Measurements from ENCODE around the gene COL9A2.

Gene COL9A2

DNA sequence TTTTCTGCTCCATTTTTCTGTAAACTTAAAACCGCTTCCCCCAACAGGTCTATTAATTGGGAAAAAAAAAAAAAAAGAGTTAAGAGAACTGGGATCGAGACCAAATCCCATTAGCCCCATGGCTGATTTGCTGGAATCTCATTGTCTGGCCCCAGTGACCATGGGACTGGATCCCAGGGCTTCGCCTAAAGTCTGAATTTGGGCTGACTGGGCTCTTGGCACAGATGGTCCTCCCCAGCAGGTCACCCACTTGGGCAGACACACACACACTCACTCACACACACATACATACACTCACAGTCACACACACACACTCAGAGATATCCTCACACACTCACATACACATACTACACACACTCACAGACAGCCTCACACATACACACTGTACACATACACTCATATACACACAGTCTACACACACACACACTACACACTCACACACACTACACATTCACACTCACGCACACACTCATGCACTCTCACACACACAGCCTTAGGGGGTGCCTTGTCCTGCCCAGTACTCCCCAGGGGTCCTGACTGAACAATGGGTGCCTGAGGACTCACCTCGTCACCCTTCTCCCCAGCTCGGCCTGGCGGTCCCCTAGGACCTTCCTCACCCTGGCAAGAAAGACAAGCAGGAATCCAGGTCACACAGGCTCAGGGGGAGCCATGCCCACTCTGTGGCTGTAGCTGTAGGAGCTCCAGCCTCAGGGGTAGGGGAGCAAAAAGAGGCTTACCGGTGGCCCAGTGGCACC lies 7.5 kb downstream of the COL9A2 start:
- Histone ChIP-seq H3K4me3 (replicated peaks; ENCODE audit: insufficient read depth, low read length) (no peak overlapping the region), H3K27me3 (ENCODE audit: insufficient read depth, poor library complexity, severe bottlenecking) (no peaks in the 10 kb centered on the region), H3K27ac (replicated peaks) (no peak overlapping the region)
- no peak for TF ChIP-seq POLR2AphosphoS5 (IDR thresholded peaks at IDR 0.05; ENCODE audit: low read depth)
- TF ChIP-seq GABPA (IDR thresholded peaks at IDR 0.05; ENCODE audit: low read depth), result no peak
- no peak for TF ChIP-seq REST (IDR thresholded peaks at IDR 0.05; ENCODE audit: insufficient replicate concordance, low read depth)
- TF ChIP-seq CTCF (IDR thresholded peaks at IDR 0.05; ENCODE audit: insufficient read depth, low read length), result no peak
- TF ChIP-seq SPI1 (IDR thresholded peaks at IDR 0.05; ENCODE audit: borderline replicate concordance, low read depth), result no peak
- DNase-seq (ENCODE audit: low read depth in 1 of 2, low spot score in 1 of 2), result no peak

DNA sequence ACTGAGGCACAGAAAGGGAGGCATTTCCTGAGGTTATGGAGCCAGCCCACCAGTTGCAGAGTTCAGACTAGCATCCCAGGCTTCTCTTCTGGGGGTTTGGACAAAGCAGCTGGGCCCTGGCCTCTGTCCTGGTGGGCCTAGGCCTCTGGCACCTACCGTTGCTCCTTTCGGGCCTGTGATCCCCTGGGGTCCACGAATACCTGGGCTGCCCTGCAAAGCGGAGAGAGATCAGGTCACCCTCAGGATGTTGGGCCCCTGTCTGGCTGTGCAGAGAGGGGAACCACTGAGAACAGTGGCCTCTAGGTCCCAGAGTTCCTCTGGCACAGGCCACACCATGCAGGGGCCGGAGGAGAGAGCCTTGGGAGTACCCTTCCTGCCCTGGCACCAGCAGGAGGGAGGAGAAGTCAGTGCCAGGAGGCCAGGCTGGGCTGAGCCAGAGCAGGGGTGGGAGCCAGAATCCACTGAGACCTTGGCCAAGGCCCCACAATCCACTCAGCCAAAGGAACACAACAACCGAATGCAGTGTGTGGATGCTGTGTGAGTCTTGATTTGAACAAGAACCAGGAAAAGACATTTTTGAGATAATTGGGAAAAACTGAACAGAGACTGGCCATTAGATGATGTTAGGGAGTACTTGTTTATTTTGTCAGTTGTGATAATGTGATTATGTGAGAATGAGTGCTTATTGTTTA lies 8.9 kb downstream of the COL9A2 start:
- Histone ChIP-seq H3K27ac (replicated peaks) (no peak overlapping the region), H3K27me3 (ENCODE audit: insufficient read depth, poor library complexity, severe bottlenecking) (no peaks in the 10 kb centered on the region), H3K4me3 (replicated peaks; ENCODE audit: insufficient read depth, low read length) (no peak overlapping the region)
- TF ChIP-seq REST (IDR thresholded peaks at IDR 0.05; ENCODE audit: insufficient replicate concordance, low read depth), result no peak
- no peak for TF ChIP-seq SPI1 (IDR thresholded peaks at IDR 0.05; ENCODE audit: borderline replicate concordance, low read depth)
- no peak for TF ChIP-seq POLR2AphosphoS5 (IDR thresholded peaks at IDR 0.05; ENCODE audit: low read depth)
- no peak for TF ChIP-seq CTCF (IDR thresholded peaks at IDR 0.05; ENCODE audit: insufficient read depth, low read length)
- no peak for TF ChIP-seq GABPA (IDR thresholded peaks at IDR 0.05; ENCODE audit: low read depth)
- DNase-seq (ENCODE audit: low read depth in 1 of 2, low spot score in 1 of 2), result no peak

DNA sequence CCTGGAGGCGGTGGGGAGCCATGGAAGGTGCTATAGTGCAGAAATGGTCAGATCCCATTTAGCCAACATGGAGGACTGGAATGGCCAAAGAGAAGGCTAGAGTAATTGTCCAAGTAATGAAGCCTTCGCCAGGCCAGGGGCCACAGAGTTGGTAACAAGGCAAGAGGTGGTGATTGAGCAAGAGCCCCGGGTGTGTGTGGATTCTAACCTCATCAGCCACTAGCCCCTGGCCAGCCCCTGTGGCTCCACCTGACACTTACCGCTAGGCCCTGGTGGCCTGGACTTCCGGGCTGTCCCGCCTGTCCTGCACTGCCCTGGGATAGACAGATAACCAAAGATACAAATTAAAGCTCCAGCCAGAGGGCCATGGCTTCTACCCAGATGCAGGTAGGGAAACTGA lies 9.9 kb downstream of the COL9A2 start:
- TF ChIP-seq CTCF (IDR thresholded peaks at IDR 0.05; ENCODE audit: insufficient read depth, low read length) (no peak), POLR2AphosphoS5 (IDR thresholded peaks at IDR 0.05; ENCODE audit: low read depth) (no peak), SPI1 (IDR thresholded peaks at IDR 0.05; ENCODE audit: borderline replicate concordance, low read depth) (no peak), REST (IDR thresholded peaks at IDR 0.05; ENCODE audit: insufficient replicate concordance, low read depth) (no peak), GABPA (IDR thresholded peaks at IDR 0.05; ENCODE audit: low read depth) (no peak)
- no peak overlapping the region for H3K27ac ChIP-seq (replicated peaks)

More for the DNA sequence above, 9.9 kb downstream of the COL9A2 start:
- Histone ChIP-seq H3K4me3 (replicated peaks; ENCODE audit: insufficient read depth, low read length) (no peak overlapping the region), H3K27me3 (ENCODE audit: insufficient read depth, poor library complexity, severe bottlenecking) (no peaks in the 10 kb centered on the region)
- no peak for DNase-seq (ENCODE audit: low read depth in 1 of 2, low spot score in 1 of 2)
